Measurements from ENCODE around the gene ERGIC1. TPM values are rescaled to one million over a fixed set of nuclear protein-coding genes. Genes with fewer than 3 reads are reported as not detected.

Gene ERGIC1
- total and polyA plus RNA-seq, 10 of the 15 experiments (the other 5 are each of a cell fraction or from before 2014, with no cell fraction given) = 8.8 to 104 (median 76.3) TPM

DNA sequence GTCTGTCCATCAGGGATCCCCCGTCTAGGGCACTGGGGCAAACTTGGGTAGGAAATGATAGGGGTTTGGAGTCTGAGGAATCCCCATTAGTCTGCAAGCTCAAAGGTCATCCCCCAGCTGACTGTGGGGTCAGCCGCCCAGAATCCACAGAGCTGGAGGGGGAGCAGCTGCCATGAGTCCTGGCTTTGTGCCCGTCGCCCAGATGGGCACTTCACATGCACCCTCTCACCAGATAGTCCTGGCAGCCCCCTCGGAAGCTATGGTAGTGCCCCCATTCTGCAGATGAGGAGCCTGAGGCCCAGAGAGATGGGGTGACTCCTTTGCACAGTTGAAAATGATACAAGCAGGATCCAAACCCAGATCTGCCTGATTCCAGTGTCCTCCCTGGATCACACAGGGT, 89.5 kb downstream of the ERGIC1 start:
- in situ Hi-C loops (cut with MboI) = loop anchor here (10.0 kb wide), 1 partner anchor 449 kb away; no protein-coding TSS in a partner anchor
- no peak overlapping the region for H3K9ac ChIP-seq (ENCODE audit: control insufficient read depth, insufficient read depth, low read length)
- ATAC-seq (no peak), DNase-seq (ENCODE audit: low read depth, low spot score) (no peak), FAIRE-seq (no peak)
- no peaks in the 10 kb centered on the region for H3K79me2 ChIP-seq (ENCODE audit: control insufficient read depth, insufficient read depth, low read length)
- RAD21 ChIA-PET (ENCODE audit: unreplicated experiment) = no interaction called here
- BruUV-seq (replicated peaks) = no TSS peak
- H3K4me3 ChIP-seq = no peak overlapping the region
- CTCF ChIA-PET = no interaction called here
- H3K27me3 ChIP-seq (replicated peaks in 1 of 2; ENCODE audit: control insufficient read depth in 2 of 2, insufficient read depth in 2 of 2, low read length in 1 of 2) = no peaks in the 10 kb centered on the region
- peaks cover 6 to 11% of the 10 kb centered on the region in 2 experiments for H3K36me3 ChIP-seq (ENCODE audit: control insufficient read depth in 2 of 2, insufficient read depth in 2 of 2, low read length in 1 of 2)
- H2AFZ ChIP-seq (ENCODE audit: control insufficient read depth, low read depth, low read length) = no peak overlapping the region
- no peak overlapping the region for H3K4me2 ChIP-seq (ENCODE audit: control insufficient read depth, insufficient read depth)
- 96% methylated on average over 5 of the region's 5 CpGs for WGBS (ENCODE audit: insufficient coverage, insufficient replicate concordance, low lambda C conversion rate, missing lambda C conversion rate)
- no peaks in the 10 kb centered on the region for H4K20me1 ChIP-seq (ENCODE audit: control insufficient read depth, insufficient read depth)
- SMC1A ChIA-PET (ENCODE audit: uncharacterized antibody, unreplicated experiment) = no interaction called here
- no peak overlapping the region for H3K27ac ChIP-seq (ENCODE audit: control insufficient read depth, insufficient read depth)
- H3K9me3 ChIP-seq (replicated peaks; ENCODE audit: control insufficient read depth, insufficient read depth, low read length) = no peaks in the 10 kb centered on the region
- POLR2A ChIA-PET = no interaction called here
- no peaks in the 10 kb centered on the region for H3K4me1 ChIP-seq (ENCODE audit: control insufficient read depth, insufficient read depth, low read length)
- intact Hi-C loops (cut with micrococcal nuclease; ENCODE audit: unreplicated experiment) = no loop called here
- no peak for TF ChIP-seq ASH2L (IDR thresholded peaks at IDR 0.05; ENCODE audit: borderline replicate concordance, low read depth)
- no peak for TF ChIP-seq RCOR1 (conservative IDR thresholded peaks at IDR 0.05; ENCODE audit: low read depth, low read length)
- no peak for TF ChIP-seq KAT2A (conservative IDR thresholded peaks at IDR 0.05; ENCODE audit: control insufficient read depth, low read depth, low read length)
- no peak for TF ChIP-seq CBX3 (IDR thresholded peaks at IDR 0.05; ENCODE audit: borderline replicate concordance, low read depth)
- TF ChIP-seq E2F8 (IDR thresholded peaks at IDR 0.05; ENCODE audit: low read depth, partially characterized antibody) = no peak
- TF ChIP-seq SMARCA5 (IDR thresholded peaks at IDR 0.05) = no peak
- TF ChIP-seq IRF4 (IDR thresholded peaks at IDR 0.05; ENCODE audit: low read depth, low read length) = no peak
- TF ChIP-seq FOXK2 (IDR thresholded peaks at IDR 0.05) = no peak
- no peak for TF ChIP-seq IRF3 (IDR thresholded peaks at IDR 0.05)
- no peak for TF ChIP-seq CBFB (IDR thresholded peaks at IDR 0.05; ENCODE audit: low read depth)
- no peak for TF ChIP-seq ZNF592 (IDR thresholded peaks at IDR 0.05)
- TF ChIP-seq GABPA (IDR thresholded peaks at IDR 0.05; ENCODE audit: low read depth) = no peak
- no peak for TF ChIP-seq BMI1 (IDR thresholded peaks at IDR 0.05; ENCODE audit: borderline replicate concordance)
- TF ChIP-seq TARDBP (IDR thresholded peaks at IDR 0.05; ENCODE audit: borderline replicate concordance) = no peak
- no peak for TF ChIP-seq RUNX3 (IDR thresholded peaks at IDR 0.05; ENCODE audit: low read length)
- no peak for TF ChIP-seq EGR1 (IDR thresholded peaks at IDR 0.05; ENCODE audit: borderline replicate concordance in 1 of 2, low read depth in 2 of 2, low read length in 2 of 2)
- TF ChIP-seq ZZZ3 (IDR thresholded peaks at IDR 0.05; ENCODE audit: control insufficient read depth, insufficient read length, low read depth) = no peak
